ENCODE measurements around the gene PRKACA.

The PRKACA gene

GRCh38 chr19:14081797-14082674 lies 35.5 kb downstream of the PRKACA start:
- H3K27ac ChIP-seq (ENCODE audit: low read depth, low read length) = peak overlapping the region; percentile 90

GRCh38 chr19:14080887-14081796 lies 36.4 kb downstream of the PRKACA start:
- Histone ChIP-seq H3K9ac (ENCODE audit: low read length) (peak overlapping the region; percentile 95), H3K27me3 (ENCODE audit: control insufficient read depth, insufficient read depth, low read length) (no peaks in the 10 kb centered on the region), H3K4me1 (ENCODE audit: control insufficient read depth, insufficient read depth, low read length) (peaks cover 10% of the 10 kb centered on the region), H3K36me3 (ENCODE audit: control insufficient read depth, insufficient read depth, low read length) (no peaks in the 10 kb centered on the region), H3K4me3 (ENCODE audit: low read length) (peak overlapping the region; percentile 99), H3K27ac (ENCODE audit: low read depth, low read length) (peak overlapping the region; percentile 90)

More at GRCh38 chr19:14081797-14082674, 35.5 kb downstream of the PRKACA start:
- Histone ChIP-seq H3K27me3 (ENCODE audit: control insufficient read depth, insufficient read depth, low read length) (no peaks in the 10 kb centered on the region), H3K4me1 (ENCODE audit: control insufficient read depth, insufficient read depth, low read length) (peaks cover 10% of the 10 kb centered on the region), H3K4me3 (ENCODE audit: low read length) (peak overlapping the region; percentile 99), H3K36me3 (ENCODE audit: control insufficient read depth, insufficient read depth, low read length) (no peaks in the 10 kb centered on the region), H3K9ac (ENCODE audit: low read length) (peak overlapping the region; percentile 95)

- Histone ChIP-seq H3K27me3 (ENCODE audit: control insufficient read depth, insufficient read depth, low read length) (no peaks in the 10 kb centered on the region), H3K27ac (ENCODE audit: low read depth, low read length) (no peak overlapping the region), H3K9ac (ENCODE audit: low read length) (no peak overlapping the region), H3K36me3 (ENCODE audit: control insufficient read depth, insufficient read depth, low read length) (no peaks in the 10 kb centered on the region), H3K4me3 (ENCODE audit: low read length) (no peak overlapping the region), H3K4me1 (ENCODE audit: control insufficient read depth, insufficient read depth, low read length) (peaks cover 17% of the 10 kb centered on the region)
Observed at GRCh38 chr19:14078411-14078810, 39.2 kb downstream of the PRKACA start.

GRCh38 chr19:14073925-14074838 lies 43.4 kb downstream of the PRKACA start:
- Histone ChIP-seq H3K36me3 (ENCODE audit: control insufficient read depth, insufficient read depth, low read length) (no peaks in the 10 kb centered on the region), H3K27me3 (ENCODE audit: control insufficient read depth, insufficient read depth, low read length) (no peaks in the 10 kb centered on the region), H3K9ac (ENCODE audit: low read length) (peak overlapping the region; percentile 76), H3K4me3 (ENCODE audit: low read length) (peak overlapping the region; percentile 95), H3K27ac (ENCODE audit: low read depth, low read length) (peak overlapping the region; percentile 78), H3K4me1 (ENCODE audit: control insufficient read depth, insufficient read depth, low read length) (peaks cover 8% of the 10 kb centered on the region)

- Histone ChIP-seq H3K4me3 (ENCODE audit: low read length) (peak overlapping the region; percentile 95), H3K27me3 (ENCODE audit: control insufficient read depth, insufficient read depth, low read length) (no peaks in the 10 kb centered on the region), H3K9ac (ENCODE audit: low read length) (peak overlapping the region; percentile 76), H3K4me1 (ENCODE audit: control insufficient read depth, insufficient read depth, low read length) (peaks cover 8% of the 10 kb centered on the region), H3K36me3 (ENCODE audit: control insufficient read depth, insufficient read depth, low read length) (no peaks in the 10 kb centered on the region), H3K27ac (ENCODE audit: low read depth, low read length) (peak overlapping the region; percentile 78)
Observed at GRCh38 chr19:14073261-14073924, 44.2 kb downstream of the PRKACA start.

- no peaks in the 10 kb centered on the region for H3K36me3 ChIP-seq (ENCODE audit: control insufficient read depth, insufficient read depth, low read length)
- H3K9ac ChIP-seq (ENCODE audit: low read length) = peak within 1 kb of the TSS; percentile 81
- peak within 1 kb of the TSS; percentile 95 for H3K4me3 ChIP-seq (ENCODE audit: low read length)
- H3K4me1 ChIP-seq (ENCODE audit: control insufficient read depth, insufficient read depth, low read length) = peaks cover 8% of the 10 kb centered on the region
- H3K27me3 ChIP-seq (ENCODE audit: control insufficient read depth, insufficient read depth, low read length) = no peaks in the 10 kb centered on the region
- peak within 1 kb of the TSS; percentile 78 for H3K27ac ChIP-seq (ENCODE audit: low read depth, low read length)
Observed at GRCh38 chr19:14072535-14073260, 44.9 kb downstream of the PRKACA start, which contains the start of gene MISP3. MISP3 (plus strand) TSS chr19:14072786; CDS start chr19:14073310, 524 bp downstream.

GRCh38 chr19:14070268-14071050 lies 47.1 kb downstream of the PRKACA start:
- Histone ChIP-seq H3K4me1 (ENCODE audit: control insufficient read depth, insufficient read depth, low read length) (peaks cover 8% of the 10 kb centered on the region), H3K27ac (ENCODE audit: low read depth, low read length) (no peak overlapping the region), H3K27me3 (ENCODE audit: control insufficient read depth, insufficient read depth, low read length) (no peaks in the 10 kb centered on the region), H3K9ac (ENCODE audit: low read length) (no peak overlapping the region), H3K36me3 (ENCODE audit: control insufficient read depth, insufficient read depth, low read length) (no peaks in the 10 kb centered on the region), H3K4me3 (ENCODE audit: low read length) (no peak overlapping the region)

- Histone ChIP-seq H3K27me3 (ENCODE audit: control insufficient read depth, insufficient read depth, low read length) (peaks cover 3% of the 10 kb centered on the region), H3K9ac (ENCODE audit: low read length) (no peak overlapping the region), H3K4me1 (ENCODE audit: control insufficient read depth, insufficient read depth, low read length) (no peaks in the 10 kb centered on the region), H3K4me3 (ENCODE audit: low read length) (no peak overlapping the region), H3K36me3 (ENCODE audit: control insufficient read depth, insufficient read depth, low read length) (no peaks in the 10 kb centered on the region), H3K27ac (ENCODE audit: low read depth, low read length) (no peak overlapping the region)
Observed at GRCh38 chr19:14066134-14066533, 51.4 kb downstream of the PRKACA start.

GRCh38 chr19:14063105-14063504 lies 54.5 kb downstream of the PRKACA start:
- no peaks in the 10 kb centered on the region for H3K36me3 ChIP-seq (ENCODE audit: control insufficient read depth, insufficient read depth, low read length)
- H3K27ac ChIP-seq (ENCODE audit: low read depth, low read length) = no peak overlapping the region
- H3K9ac ChIP-seq (ENCODE audit: low read length) = no peak overlapping the region
- H3K27me3 ChIP-seq (ENCODE audit: control insufficient read depth, insufficient read depth, low read length) = peaks cover 16% of the 10 kb centered on the region
- H3K4me1 ChIP-seq (ENCODE audit: control insufficient read depth, insufficient read depth, low read length) = no peaks in the 10 kb centered on the region
- no peak overlapping the region for H3K4me3 ChIP-seq (ENCODE audit: low read length)

- H3K27ac ChIP-seq (ENCODE audit: low read depth, low read length) = no peak overlapping the region
Observed at GRCh38 chr19:14062558-14062855, 55.1 kb downstream of the PRKACA start.

More at GRCh38 chr19:14062558-14062855, 55.1 kb downstream of the PRKACA start:
- no peak overlapping the region for H3K4me3 ChIP-seq (ENCODE audit: low read length)
- no peak overlapping the region for H3K9ac ChIP-seq (ENCODE audit: low read length)
- H3K27me3 ChIP-seq (ENCODE audit: control insufficient read depth, insufficient read depth, low read length) = peaks cover 16% of the 10 kb centered on the region
- no peaks in the 10 kb centered on the region for H3K36me3 ChIP-seq (ENCODE audit: control insufficient read depth, insufficient read depth, low read length)
- H3K4me1 ChIP-seq (ENCODE audit: control insufficient read depth, insufficient read depth, low read length) = no peaks in the 10 kb centered on the region
